GM19351 (cell line): ENCODE data around the gene TINCR.

ENCODE experiments used
- ATAC-seq: cut with Tn5 transposase; IDR thresholded peaks from one replicate; pipeline ENCODE4 v1.9.1; 2021; ENCODE audit warnings: mild to moderate bottlenecking, moderate library complexity; ENCODE audit not compliant: unreplicated experiment

Gene TINCR

GRCh38 chr19:5590151-5590864 is 22.6 kb upstream of the TINCR start:
- no peak for ATAC-seq

GRCh38 chr19:5588906-5589676 is 21.3 kb upstream of the TINCR start:
- no peak for ATAC-seq

GRCh38 chr19:5588441-5588840 is 20.7 kb upstream of the TINCR start:
- ATAC-seq, result no peak

GRCh38 chr19:5587661-5588060 is 19.9 kb upstream of the TINCR start:
- ATAC-seq, result no peak

GRCh38 chr19:5587071-5587455 is 19.3 kb upstream of the TINCR start:
- ATAC-seq, result no peak

GRCh38 chr19:5586300-5587070 is 18.7 kb upstream of the TINCR start:
- no peak for ATAC-seq

- ATAC-seq, result no peak
These were observed 17.9 kb upstream of the TINCR start for GRCh38 chr19:5585461-5586299.

GRCh38 chr19:5580161-5580571 is 12.4 kb upstream of the TINCR start:
- no peak for ATAC-seq

- no peak for ATAC-seq
These were observed 11.9 kb upstream of the TINCR start for GRCh38 chr19:5579697-5580096.

GRCh38 chr19:5579286-5579685 is 11.5 kb upstream of the TINCR start:
- no peak for ATAC-seq

GRCh38 chr19:5578097-5578846 is 10.5 kb upstream of the TINCR start:
- ATAC-seq, result no peak

- ATAC-seq, result no peak
These were observed 7.8 kb upstream of the TINCR start for GRCh38 chr19:5575590-5575989.

GRCh38 chr19:5572556-5573286 is 5.0 kb upstream of the TINCR start:
- ATAC-seq, result no peak

GRCh38 chr19:5571777-5572176 is 4.0 kb upstream of the TINCR start:
- ATAC-seq, result no peak

- ATAC-seq, result no peak
These were observed 236 bp upstream of the TINCR start for GRCh38 chr19:5567970-5568407.

GRCh38 chr19:5564930-5565329 is 2.8 kb downstream of the TINCR start:
- ATAC-seq, result no peak

GRCh38 chr19:5563935-5564612 is 3.7 kb downstream of the TINCR start:
- ATAC-seq, result no peak

- ATAC-seq, result no peak
These were observed 4.7 kb downstream of the TINCR start for GRCh38 chr19:5563008-5563431.

GRCh38 chr19:5562280-5562679 is 5.5 kb downstream of the TINCR start:
- no peak for ATAC-seq
